ENCODE results near the gene PCDH12. TPM values are rescaled to one million over a fixed set of nuclear protein-coding genes. Genes with fewer than 3 reads are reported as not detected.

Gene PCDH12
- total and polyA plus RNA-seq, 2 donors (not counting 3 experiments of a cell fraction or from before 2014, with no cell fraction given) = 6.2 to 20.4 TPM

GRCh38 chr5:141961466-141961865, 3.5 kb upstream of the PCDH12 start:
- DNase-seq (ENCODE audit: low read depth, low spot score) (no peak), FAIRE-seq (no peak)
- no TSS peak for BruUV-seq (replicated peaks)
- H3K36me3 ChIP-seq (ENCODE audit: control insufficient read depth in 2 of 2, extremely low read depth in 1 of 2, insufficient read depth in 2 of 2, low read length in 2 of 2) = no peaks in the 10 kb centered on the region
- peaks cover 31% of the 10 kb centered on the region for H3K4me1 ChIP-seq (ENCODE audit: control insufficient read depth, extremely low read depth, insufficient read depth, low read length)
- intact Hi-C loops (cut with micrococcal nuclease) = no loop called here
- TF ChIP-seq CTCF (IDR thresholded peaks at IDR 0.05; ENCODE audit: extremely low read depth in 1 of 2, insufficient read depth in 1 of 2, low read depth in 1 of 2, low read length in 2 of 2) = no peak
- no peak for TF ChIP-seq GATA2 (IDR thresholded peaks at IDR 0.05; ENCODE audit: insufficient read depth, insufficient read length, low read depth, low read length)
- TF ChIP-seq POLR2A (IDR thresholded peaks at IDR 0.05; ENCODE audit: low read depth, low read length) = no peak
- no peak for TF ChIP-seq FOS (IDR thresholded peaks at IDR 0.05; ENCODE audit: borderline replicate concordance, insufficient read depth, low read length)
- TF ChIP-seq MAX (IDR thresholded peaks at IDR 0.05; ENCODE audit: insufficient read depth, insufficient read length) = no peak
- H3K27me3 ChIP-seq (ENCODE audit: control insufficient read depth in 2 of 2, insufficient read depth in 2 of 2, low read length in 2 of 2) = no peaks in the 10 kb centered on the region
- dilution Hi-C loops (cut with MboI; ENCODE audit: extremely low pct_ligation_motif_present, low sequenced_read_pairs) = no loop called here
- ChIA-PET CTCF (interaction anchor here (1.0 to 9.7 kb wide), 47 partner anchors 8 to 369 kb away, joined by 3 to 303 read pairs (median 8); partner anchors contain the start of genes DELE1, PCDH1 and RNF14), POLR2A (interaction anchor here (0.7 to 1.6 kb wide), 2 partner anchors 38 to 278 kb away, joined by 3 to 4 read pairs; partner anchors contain the start of gene DELE1)
- H2AFZ ChIP-seq (ENCODE audit: low read depth, low read length) = no peak overlapping the region
- H3K9ac ChIP-seq (replicated peaks; ENCODE audit: extremely low read depth, insufficient read depth, low read length) = no peak overlapping the region
- no peaks in the 10 kb centered on the region for H4K20me1 ChIP-seq (replicated peaks; ENCODE audit: control insufficient read depth, extremely low read depth, insufficient read depth, low read length)
- H3K9me3 ChIP-seq (replicated peaks; ENCODE audit: control insufficient read depth, insufficient read depth, low read length) = no peaks in the 10 kb centered on the region
- H3K27ac ChIP-seq (ENCODE audit: insufficient read depth, low read depth, low read length) = no peak overlapping the region
- H3K4me2 ChIP-seq (ENCODE audit: insufficient read depth, low read length) = no peak overlapping the region
- H3K79me2 ChIP-seq (ENCODE audit: control insufficient read depth, insufficient read depth, low read length) = no peaks in the 10 kb centered on the region
- H3K9me1 ChIP-seq (replicated peaks; ENCODE audit: control insufficient read depth, extremely low read depth, insufficient read depth, low read length) = no peaks in the 10 kb centered on the region
- no peak overlapping the region for H3K4me3 ChIP-seq (replicated peaks in 1 of 3; ENCODE audit: insufficient read depth in 1 of 3, low read depth in 1 of 3, low read length in 3 of 3)
